Anterior cingulate cortex (tissue), 58 donors: ENCODE results near the gene MAP2K2.

Source experiments
- DNase-seq, 58 donors: peaks; one replicate each; lab custom pipeline; 2025; lab: John Stamatoyannopoulos, UW

The MAP2K2 gene

DNA sequence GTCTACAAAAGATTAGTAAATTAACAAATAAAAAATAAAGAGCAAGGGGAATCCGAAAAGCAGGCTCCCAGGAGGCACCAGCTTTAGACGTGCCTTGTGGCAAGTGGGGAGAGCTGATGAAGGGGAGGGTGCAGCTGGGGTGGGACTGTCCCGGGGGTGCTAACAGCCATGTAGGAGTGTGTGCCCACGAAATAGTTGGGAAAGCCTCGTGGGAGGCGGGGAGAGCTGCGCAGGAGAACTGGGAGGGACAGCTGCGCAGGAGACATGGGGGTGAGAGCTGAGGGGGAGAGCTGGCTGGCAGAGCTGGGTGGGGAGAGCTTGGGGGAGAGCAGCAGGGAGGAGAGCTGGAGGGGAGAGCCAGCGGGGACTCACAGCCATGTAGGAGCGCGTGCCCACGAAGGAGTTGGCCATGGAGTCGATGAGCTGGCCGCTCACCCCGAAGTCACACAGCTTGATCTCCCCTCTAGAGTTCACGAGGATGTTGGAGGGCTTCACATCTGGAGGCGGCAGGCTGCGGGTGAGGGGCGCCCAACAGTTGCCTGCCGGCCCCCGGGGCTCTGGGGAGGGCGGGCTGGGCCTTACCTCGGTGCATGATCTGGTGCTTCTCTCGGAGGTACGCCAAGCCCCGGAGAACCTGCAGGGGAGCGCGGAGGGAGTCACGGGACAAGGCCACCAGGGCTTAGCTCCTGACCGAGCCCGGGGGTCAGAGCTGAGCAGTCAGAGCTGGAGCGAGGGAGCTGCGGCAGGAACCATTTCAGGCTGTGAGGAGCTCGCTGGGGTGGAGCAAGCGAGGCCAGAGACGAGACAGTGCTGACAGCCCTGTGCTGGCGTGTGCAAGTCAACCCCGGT, 23.1 kb downstream of the MAP2K2 start:
- DNase-seq: peak in 1 of 58 donors; percentile 16

DNA sequence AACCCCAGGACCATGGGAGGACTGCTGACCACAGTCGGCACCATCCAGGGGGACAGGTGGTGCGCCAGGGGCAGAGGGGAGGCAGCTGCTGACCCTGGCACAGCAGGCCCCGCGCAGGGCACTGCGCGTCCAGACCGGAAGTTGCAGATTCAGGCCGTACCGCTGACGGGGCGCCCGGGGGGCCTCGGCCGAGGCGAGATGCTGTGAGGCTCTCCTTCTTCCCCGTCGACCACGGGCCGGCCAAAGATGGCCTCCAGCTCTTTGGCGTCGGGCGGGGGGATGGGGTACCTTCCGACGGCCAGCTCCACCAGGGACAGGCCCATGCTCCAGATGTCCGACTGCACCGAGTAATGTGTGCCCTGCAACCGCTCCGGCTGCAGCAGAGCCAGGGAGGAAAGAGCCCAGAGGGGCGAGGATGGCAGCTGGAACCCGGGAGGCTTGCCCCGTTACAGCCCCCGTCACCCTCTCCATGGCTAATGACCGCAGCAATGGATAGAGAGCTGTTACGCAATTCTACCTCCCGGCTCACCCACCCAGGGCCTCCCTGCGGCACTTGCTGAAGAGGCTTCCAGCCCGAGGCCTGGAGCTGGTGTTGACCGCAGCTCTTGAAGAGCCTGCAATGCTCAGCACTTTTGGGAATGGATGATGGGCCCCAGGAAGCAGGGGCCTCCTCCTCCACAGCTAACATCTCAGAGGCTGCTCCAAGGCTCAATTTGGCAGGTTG, 24.7 kb downstream of the MAP2K2 start:
- no peak for DNase-seq

DNA sequence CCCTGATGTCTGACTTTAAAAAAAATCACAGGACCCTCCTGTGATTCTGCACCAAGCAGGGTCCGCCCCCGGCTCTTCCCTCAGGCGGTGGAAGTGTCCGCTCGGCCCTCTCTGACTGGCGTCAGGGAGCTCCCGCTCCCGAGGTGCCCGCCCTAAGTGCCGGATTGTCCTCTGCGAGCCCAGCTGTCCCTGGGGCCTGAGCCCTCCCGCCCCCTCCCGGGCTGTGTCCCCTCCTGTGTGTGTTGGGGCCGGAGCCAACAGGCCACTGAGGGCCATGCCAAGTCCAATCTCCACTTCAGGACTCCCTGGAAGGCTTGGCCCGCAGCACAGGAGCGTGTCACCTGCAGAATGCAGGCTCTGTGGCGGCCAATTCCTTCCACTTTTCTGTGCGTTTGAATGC, 25.4 kb downstream of the MAP2K2 start:
- peak in 20 of 58 donors; percentile 5 to 53 (median 24) for DNase-seq

DNA sequence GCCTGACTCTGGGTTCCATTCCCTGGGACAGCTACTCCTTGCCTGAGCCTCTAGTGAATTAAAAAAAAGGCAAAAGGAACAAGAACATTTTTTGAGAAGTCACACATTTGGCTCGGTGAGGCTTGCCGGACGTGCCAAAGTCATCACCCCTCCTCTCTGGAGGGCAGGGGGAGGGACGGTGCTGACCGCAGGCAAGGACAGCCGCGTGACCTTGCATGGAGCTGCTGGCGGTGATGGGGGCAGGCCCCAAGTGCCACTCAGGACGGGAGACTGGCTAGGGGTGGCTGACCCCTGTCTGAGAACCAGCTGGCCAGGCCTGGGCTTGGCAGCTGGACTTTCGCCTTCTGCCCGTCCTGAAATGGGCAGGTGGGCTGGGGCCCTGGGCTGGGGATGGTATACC, 26.4 kb downstream of the MAP2K2 start:
- peak in 1 of 58 donors; percentile 8 for DNase-seq

DNA sequence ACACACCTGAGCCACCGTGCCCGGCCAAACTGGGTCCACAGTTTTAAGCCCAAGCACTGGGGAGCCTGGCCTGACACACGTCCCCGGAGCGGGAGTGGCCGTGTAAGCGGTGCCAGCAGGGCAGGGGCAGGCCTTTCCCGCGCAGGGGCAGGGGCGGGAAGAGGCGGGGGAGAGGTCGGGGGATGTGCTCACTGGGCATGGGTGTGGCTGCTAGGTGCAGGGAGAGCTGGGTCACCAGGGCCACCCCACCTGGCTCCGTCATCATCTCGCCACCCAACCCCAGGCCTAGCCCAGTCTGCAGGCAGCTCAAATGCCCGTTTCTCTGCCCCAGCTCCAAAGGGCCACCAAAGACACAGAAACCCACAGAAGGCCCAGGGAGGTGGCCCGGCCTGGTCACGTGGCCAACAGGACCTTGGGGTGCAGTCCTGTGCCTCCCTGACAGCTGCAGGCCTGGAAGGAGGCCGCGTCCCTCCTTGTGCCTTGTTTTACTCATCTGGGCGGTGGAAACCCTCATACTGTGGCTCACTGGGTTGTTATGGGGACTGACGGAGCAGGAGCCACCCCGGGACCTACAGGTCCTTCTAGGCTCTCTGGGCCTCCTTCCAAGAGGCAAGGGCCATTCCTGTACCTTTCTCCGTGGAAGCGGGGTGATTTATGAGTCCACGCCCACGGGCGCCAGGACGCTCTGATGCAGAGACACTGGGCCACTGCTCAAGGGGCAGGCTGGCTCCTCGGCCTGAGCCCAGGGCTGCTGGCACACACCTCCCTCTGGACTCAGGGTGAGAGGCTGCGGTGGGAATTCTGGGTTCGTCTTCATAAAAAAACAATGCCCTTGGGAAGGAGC, 27.7 kb downstream of the MAP2K2 start:
- no peak for DNase-seq

DNA sequence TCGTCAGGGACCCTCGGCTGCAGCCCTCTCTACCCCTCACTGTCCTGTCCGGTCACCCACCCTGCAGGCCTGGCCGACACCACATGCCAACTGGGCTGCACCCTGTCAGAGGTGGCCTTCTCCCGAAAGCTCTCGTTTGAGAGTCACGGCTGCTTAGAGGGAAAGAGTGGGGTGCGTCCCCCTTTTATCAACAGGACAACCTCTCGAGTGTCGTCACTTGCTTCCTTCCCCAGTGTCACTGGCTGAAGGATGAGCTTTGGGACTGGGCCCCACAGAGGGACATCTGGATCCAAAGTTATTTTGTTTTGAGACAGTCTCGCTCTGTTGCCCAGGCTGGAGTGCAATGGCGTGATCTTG, 28.5 kb downstream of the MAP2K2 start:
- no peak for DNase-seq

DNA sequence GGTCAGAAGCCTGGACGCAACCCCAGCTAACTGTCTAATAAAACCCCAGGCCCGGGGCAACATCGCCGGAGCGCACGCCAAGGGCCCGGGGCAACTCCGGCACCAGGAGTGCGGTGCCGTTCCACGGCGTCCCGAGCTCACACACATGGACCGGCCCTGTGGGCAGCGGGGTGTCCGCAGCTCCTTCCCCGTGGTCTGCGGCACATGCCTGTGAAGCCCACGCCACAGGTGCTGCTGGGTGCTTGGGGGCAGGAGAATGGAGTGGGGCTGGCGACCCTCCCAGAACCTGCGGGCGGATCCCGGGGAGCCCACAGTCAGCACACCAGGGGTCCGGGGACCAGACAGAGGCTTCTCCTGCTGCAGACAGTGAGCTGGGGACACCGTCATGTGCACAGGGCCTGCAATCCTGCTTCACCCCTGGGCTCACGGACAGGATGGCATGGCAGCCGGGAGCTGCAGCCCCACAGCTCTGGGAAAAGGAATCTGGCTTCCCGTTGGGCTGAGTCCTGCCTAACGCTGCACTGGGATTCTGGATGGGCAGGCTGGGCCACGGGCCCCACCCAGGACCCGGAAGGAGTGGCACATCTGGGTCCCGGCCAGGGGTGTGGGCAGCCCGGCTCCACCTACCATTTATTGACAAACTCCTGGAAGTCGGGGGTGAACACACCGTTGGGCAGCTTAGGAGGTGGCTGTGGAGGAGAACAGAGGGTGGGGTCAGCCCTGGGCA, 29.0 kb downstream of the MAP2K2 start:
- no peak for DNase-seq

DNA sequence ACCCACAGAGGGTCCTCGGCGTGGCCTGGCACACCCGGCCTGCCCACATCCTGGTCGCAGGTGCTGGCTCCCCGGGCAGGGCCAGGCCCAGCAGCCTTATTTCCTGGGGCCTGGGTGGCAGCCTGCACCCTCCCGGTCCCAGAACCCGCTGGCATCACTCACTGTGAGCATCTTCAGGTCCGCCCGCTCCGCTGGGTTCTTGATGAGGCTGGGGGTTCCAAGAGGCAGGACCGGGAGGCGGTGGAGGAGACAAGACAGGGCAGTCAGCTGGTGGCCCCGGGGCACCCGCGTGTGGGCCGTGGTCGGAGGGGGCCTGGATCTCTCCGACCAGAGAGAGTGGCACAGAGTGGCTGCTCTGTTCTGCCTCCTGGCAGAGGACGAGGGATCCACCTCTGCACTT, 29.6 kb downstream of the MAP2K2 start:
- DNase-seq: no peak

DNA sequence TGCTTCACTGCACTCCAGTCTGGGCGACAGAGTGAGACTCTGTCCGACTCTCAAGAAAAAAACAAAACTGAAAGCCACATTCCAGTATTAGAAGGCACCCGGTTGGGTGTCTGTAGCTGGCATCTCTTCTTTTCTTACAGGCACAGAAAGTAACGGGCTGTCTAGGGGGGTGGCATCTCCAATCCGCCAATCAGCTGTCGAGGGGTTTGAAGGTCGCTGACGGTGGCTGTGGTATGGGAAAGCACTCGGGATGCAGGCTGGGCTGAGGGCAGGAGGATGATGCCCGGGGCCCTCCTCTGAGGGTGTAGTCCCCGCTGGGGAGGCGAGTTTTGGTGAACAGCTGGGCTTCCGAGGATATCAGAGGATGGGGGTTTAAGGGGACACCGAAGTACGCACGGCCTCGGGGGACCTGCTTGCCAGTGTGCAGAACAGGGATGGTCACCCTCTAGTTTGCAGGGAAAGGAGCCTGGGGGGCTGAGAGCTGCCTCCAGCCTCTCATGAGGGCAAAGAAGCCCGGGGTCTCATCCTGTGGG, 30.2 kb downstream of the MAP2K2 start:
- DNase-seq: no peak

DNA sequence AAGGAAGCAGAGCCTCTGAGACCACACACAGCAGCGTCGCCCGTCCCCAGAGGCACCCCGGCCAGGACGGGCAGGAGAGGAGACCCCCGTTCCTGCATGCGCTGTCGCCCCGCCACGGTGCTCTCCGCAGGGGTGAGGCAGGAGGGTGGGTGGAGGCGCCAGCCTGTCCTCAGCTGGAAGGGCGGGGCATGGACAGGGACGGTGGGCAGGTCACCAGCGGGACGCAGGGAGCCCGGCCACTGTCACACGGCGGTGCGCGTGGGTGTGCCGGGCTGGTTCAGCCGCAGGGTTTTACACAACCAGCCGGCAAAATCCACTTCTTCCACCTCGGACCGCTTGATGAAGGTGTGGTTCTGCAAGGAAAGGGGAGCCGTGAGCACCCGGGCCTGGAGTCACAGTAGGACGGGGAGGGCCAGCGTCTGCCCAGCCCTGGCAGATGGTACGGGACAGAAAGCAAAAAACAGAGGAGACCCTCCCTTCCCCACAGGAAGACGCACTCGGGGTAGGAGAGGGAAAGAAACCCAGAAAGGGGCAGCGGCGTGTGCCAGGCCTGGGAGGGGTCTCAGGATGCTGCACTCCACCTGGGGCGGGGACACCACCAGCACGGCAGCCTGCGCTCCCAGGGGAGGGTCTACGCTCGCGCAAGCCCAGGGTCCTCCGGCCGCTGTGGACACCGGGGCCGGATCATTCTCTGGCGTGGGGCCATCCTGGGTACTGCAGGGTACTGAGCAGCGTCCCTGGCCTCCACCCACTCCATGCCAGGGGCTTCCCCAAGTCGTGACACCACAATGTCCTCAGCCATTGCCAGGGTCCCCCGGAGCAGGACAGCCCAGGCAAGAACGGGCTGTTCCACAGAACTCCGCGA, 33.3 kb downstream of the MAP2K2 start:
- DNase-seq: no peak

DNA sequence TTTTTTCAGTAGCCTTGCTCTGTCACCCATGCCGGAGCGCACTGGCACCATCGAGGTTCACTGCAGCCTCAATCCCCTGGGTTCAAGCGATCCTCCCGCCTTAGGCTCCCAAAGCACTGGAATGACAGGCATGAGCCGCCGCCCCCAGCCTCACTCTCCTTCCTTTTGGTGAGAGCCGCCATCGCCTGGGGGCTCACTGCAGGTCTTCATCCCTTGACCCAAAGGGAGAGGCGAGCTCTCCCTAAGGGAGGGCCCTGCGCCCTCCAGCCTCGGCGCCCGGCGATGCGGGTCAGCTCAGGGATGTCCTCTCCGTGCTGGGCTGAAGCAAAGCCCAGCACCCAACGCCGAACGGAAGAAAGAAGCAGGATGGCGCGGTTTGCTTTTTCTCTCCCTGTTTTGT, 34.0 kb downstream of the MAP2K2 start:
- DNase-seq: no peak

DNA sequence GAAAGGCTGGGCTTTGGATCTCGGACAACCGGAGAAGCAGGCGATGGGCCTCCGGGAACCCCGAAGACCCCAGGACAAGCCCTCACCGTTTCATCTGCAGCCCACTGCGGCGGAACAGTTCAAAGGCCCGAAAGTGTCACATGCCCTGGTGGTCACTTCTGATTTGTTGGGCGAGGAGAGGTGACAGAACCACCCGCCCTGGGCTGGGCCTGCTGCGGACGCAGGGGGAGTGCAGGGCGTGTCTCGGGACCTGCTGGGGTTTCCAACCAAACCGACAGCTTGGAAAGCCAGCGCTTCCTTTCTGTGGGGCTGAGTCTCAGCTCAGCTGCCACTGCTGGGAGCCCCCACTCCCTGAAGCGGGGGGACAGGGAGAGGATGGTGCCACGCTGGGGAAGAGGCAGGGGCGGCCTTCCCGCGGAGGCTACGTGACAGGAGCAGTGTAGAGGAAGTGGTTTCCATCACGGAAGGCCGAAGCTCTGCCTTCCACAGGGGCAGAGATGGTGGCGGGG, 34.5 kb downstream of the MAP2K2 start:
- peak in 3 of 58 donors; percentile 18 to 41 (median 22) for DNase-seq

DNA sequence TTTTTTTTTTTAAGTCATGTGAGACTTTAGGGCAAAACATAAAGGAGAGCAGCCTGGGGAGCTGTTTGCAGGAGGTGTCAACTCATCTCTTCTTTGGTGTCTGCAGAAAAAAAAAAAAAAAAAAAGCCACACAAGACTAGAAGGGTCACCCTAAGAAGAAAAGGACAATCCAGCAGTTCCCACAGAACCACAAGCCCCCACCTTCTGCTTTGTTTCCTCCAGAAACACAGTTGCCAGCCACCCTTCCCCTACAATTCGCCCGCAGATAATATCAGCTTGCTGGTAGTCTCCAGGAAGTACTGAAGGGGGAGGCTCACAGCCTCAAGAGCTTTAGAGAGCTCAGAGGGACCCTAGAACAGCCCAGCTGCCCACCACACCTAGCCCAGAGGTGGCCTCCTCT, 34.9 kb downstream of the MAP2K2 start:
- no peak for DNase-seq

DNA sequence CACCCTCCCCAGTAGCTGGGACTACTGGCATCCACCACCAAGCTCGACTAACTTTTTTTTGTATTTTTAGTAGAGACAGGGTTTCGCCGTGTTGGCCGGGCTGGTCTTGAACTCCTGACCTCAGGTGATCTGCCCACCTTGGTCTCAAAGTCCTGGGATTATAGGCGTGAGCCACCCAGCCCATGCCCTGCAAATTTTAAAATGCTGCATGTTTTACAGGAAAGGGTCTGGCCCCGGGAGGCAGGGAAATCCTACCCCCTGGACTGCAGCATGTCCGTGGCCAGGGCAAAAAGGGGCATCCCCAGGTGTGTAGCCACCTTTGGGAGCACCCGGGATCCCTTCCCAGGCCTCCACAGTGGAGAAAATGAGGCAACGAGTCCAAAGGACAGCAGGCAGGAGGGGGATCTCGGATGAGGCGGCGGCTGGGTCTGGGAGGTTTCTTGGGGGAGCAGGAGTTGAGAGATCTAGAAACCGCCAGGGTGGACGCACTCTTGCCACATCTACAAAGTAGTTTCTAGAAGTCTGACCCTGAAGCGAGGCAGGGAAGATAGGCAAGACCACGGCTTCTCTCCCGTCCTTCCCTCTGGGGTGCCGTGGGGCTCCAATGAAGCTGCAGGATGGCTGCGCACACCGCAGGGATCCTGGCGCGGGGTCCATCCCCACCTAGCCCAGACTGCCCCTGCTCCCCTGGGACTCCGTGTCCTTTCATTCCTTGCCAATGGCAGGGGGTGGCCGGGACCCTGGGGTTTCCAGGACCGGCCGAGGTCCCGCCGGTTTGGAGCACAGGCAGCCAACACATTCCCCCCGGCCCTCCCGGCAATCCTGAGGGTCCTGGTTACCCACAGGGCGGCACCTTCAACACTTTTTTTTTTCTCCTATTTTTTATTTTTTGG, 35.9 kb downstream of the MAP2K2 start:
- DNase-seq: no peak

DNA sequence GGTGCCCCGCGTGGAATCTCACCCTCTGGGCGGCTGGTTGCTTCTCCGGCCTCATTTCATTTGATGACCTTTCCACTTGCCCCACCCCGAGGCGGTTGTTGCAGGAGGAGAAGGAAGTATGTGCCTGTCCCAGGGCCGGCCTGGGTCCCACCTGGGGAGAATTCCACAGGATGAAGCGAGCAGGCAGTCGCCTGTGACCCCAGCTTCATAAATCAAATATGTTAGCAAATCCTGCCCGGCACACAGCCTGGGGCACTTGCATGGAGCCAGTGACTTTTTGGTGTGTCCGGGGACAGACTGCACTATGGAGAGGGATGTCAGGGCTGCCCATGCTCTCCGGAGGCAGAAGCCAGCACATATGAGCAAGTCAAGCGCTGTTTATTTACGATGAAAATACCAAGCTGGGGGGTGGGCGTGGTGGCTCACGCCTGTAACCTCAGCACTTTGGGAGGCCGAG, 37.5 kb downstream of the MAP2K2 start:
- no peak for DNase-seq

DNA sequence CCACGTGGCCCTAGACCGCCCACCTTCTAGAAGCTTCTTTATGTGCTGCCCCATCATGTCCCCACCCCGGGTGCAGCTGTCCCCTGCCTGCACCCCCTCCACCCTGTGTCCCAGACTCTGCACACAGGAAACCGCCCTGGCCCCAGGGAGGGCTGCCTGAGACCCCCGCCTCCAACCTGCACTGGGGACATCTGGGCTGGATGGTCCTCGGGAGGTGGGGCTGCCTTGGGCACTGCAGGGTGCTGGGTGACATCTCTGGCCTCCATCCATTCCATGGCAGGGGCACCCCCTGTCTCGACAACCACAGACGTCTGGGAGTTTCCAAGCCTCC, 39.4 kb downstream of the MAP2K2 start:
- DNase-seq: peak in 1 of 58 donors; percentile 33

DNA sequence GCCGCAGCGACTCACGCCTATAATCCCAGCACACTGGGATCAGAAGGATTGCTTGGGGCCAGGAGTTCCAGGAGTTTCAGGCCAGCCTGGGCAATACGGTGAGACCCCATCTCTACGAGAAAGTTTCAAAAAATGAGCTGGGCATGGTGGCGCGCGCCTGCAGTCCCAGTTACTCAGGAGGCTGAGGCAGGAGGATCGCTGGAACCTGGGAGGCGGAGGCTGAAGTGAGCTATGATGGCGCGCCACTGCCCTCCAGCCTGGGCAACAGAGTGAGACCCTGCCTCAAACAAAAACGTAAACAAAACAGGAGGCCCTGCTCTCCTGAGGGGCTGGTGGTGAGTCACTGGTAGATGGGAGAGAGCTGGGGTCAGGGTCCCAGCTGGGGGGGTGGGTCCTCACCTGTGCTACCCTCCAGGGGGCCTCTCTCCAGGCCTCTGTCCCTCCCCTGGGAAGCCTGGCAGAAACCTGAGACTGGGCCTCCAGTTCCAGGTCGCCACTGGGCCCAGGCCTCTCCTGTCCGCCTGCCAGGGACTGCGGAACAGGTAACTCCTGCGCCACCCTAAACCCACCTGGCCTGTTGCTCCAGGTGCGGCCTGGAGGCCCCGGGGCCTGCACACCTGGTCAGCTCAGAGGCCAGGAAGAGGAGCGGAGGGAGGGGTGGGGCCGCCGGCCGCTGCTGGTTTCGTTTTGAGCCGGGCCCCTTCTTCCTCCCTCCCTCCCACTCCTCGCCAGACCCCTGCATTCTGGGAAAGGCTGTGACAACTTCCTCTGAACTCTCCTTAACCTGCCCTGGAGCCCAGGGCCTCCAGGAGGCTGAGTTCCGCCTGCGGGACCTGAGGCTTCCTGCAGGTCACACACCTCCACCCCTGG, 40.0 kb downstream of the MAP2K2 start:
- DNase-seq: no peak
